Measurements from ENCODE around the gene HLX.

DNA sequence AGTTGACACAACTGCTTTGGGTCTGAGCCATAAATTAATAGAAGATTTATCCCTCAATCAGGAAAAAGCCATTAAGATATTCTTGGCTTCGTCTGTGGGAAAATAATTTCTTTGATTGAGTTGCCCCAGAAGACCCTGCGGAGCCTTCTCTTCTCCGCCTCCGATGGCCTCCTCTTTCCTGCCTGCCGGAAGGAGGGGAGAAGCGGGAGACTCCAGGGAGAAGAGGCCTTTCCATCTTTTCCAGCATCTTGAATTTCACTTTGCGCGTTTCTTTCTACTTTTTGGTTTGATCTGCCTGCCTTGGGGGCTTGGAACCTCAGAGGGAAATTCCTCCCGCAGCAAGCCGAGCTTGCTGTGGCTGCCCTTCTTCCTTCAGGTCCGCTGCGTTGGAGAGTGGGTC, 16.8 kb downstream of the HLX start:
- TF ChIP-seq CTCF (conservative IDR thresholded peaks at IDR 0.05 in 1 of 2, IDR thresholded peaks at IDR 0.05 in 1 of 2; ENCODE audit: low read depth in 1 of 2, low read length in 2 of 2): no peak
- TF ChIP-seq EZH2 (IDR thresholded peaks at IDR 0.05; ENCODE audit: low read length, missing control alignments): no peak
